GM10266 (cell line): ENCODE results near the gene CLVS2.

Source experiments
- DNase-seq: peaks from one replicate; pipeline ENCODE4 v3.0.0; 2012; ENCODE audit errors: extremely low spot score
- TF ChIP-seq, protein P1 (sequence below): IDR thresholded peaks from 2 replicates; pipeline ENCODE4 v1.5.1; 2012; ENCODE audit warnings: mild to moderate bottlenecking, low read depth; ENCODE audit not compliant: control insufficient read depth, insufficient read depth; ENCODE audit errors: missing control alignments

Gene CLVS2

GRCh38 chr6:123118811-123119210, 122.8 kb downstream of the CLVS2 start:
- TF ChIP-seq, protein P1, sequence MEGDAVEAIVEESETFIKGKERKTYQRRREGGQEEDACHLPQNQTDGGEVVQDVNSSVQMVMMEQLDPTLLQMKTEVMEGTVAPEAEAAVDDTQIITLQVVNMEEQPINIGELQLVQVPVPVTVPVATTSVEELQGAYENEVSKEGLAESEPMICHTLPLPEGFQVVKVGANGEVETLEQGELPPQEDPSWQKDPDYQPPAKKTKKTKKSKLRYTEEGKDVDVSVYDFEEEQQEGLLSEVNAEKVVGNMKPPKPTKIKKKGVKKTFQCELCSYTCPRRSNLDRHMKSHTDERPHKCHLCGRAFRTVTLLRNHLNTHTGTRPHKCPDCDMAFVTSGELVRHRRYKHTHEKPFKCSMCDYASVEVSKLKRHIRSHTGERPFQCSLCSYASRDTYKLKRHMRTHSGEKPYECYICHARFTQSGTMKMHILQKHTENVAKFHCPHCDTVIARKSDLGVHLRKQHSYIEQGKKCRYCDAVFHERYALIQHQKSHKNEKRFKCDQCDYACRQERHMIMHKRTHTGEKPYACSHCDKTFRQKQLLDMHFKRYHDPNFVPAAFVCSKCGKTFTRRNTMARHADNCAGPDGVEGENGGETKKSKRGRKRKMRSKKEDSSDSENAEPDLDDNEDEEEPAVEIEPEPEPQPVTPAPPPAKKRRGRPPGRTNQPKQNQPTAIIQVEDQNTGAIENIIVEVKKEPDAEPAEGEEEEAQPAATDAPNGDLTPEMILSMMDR = no peak
- no peak for DNase-seq
